NCI-H524 treated with DMSO at 0.1 percent for 48 hours (cell line): Measurements from ENCODE around the gene PHF19.

Experiments
- DNase-seq: peaks from one replicate; lab custom pipeline; 2025; lab: John Stamatoyannopoulos, UW

Gene PHF19

GRCh38 chr9:120913647-120914264 lies 36.8 kb upstream of the PHF19 start:
- no peak for DNase-seq

GRCh38 chr9:120912958-120913646 lies 36.1 kb upstream of the PHF19 start:
- no peak for DNase-seq

- no peak for DNase-seq
Measured at GRCh38 chr9:120911295-120911837, 34.4 kb upstream of the PHF19 start.

- no peak for DNase-seq
Measured at GRCh38 chr9:120910643-120911042, 33.7 kb upstream of the PHF19 start.

- DNase-seq = no peak
Measured at GRCh38 chr9:120909904-120910303, 32.9 kb upstream of the PHF19 start.

- DNase-seq = peak; percentile 56
Measured at GRCh38 chr9:120905315-120906164, 28.6 kb upstream of the PHF19 start.

- no peak for DNase-seq
Measured at GRCh38 chr9:120904978-120905301, 28.0 kb upstream of the PHF19 start.

- no peak for DNase-seq
Measured at GRCh38 chr9:120904061-120904977, 27.3 kb upstream of the PHF19 start.

GRCh38 chr9:120902569-120903535 lies 25.9 kb upstream of the PHF19 start:
- no peak for DNase-seq

- no peak for DNase-seq
Measured at GRCh38 chr9:120901755-120902568, 25.0 kb upstream of the PHF19 start.

- no peak for DNase-seq
Measured at GRCh38 chr9:120900824-120901223, 23.8 kb upstream of the PHF19 start.

GRCh38 chr9:120899490-120900068 lies 22.6 kb upstream of the PHF19 start:
- no peak for DNase-seq

GRCh38 chr9:120898396-120898795 lies 21.4 kb upstream of the PHF19 start:
- DNase-seq = no peak

- no peak for DNase-seq
Measured at GRCh38 chr9:120895951-120896350, 19.0 kb upstream of the PHF19 start.

- DNase-seq = no peak
Measured at GRCh38 chr9:120894321-120895148, 17.5 kb upstream of the PHF19 start.

GRCh38 chr9:120893611-120894307 lies 16.8 kb upstream of the PHF19 start:
- DNase-seq = no peak

- no peak for DNase-seq
Measured at GRCh38 chr9:120892748-120893610, 16.0 kb upstream of the PHF19 start.
